Measurements from ENCODE around the gene ACAP3. TPM values are rescaled to one million over a fixed set of nuclear protein-coding genes. Genes with fewer than 3 reads are reported as not detected.

Gene ACAP3
- total and polyA plus RNA-seq, 2 experiments from 2014 or later = 59.1 to 63.6 TPM

GRCh38 chr1:1337793-1338147, 30.0 kb upstream of the ACAP3 start:
- no peaks in the 10 kb centered on the region for H3K9me3 ChIP-seq (ENCODE audit: low read depth)
- DNase-seq (ENCODE audit: low read depth in 1 of 2, low spot score in 1 of 2) = no peak
- H3K4me3 ChIP-seq = no peak overlapping the region
- no peaks in the 10 kb centered on the region for H3K4me1 ChIP-seq (ENCODE audit: low read depth)
- H3K36me3 ChIP-seq = peaks cover 2% of the 10 kb centered on the region
- no peaks in the 10 kb centered on the region for H3K27me3 ChIP-seq
- no peak overlapping the region for H3K27ac ChIP-seq
- TF ChIP-seq, protein P1, sequence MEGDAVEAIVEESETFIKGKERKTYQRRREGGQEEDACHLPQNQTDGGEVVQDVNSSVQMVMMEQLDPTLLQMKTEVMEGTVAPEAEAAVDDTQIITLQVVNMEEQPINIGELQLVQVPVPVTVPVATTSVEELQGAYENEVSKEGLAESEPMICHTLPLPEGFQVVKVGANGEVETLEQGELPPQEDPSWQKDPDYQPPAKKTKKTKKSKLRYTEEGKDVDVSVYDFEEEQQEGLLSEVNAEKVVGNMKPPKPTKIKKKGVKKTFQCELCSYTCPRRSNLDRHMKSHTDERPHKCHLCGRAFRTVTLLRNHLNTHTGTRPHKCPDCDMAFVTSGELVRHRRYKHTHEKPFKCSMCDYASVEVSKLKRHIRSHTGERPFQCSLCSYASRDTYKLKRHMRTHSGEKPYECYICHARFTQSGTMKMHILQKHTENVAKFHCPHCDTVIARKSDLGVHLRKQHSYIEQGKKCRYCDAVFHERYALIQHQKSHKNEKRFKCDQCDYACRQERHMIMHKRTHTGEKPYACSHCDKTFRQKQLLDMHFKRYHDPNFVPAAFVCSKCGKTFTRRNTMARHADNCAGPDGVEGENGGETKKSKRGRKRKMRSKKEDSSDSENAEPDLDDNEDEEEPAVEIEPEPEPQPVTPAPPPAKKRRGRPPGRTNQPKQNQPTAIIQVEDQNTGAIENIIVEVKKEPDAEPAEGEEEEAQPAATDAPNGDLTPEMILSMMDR (IDR thresholded peaks at IDR 0.05; ENCODE audit: low read depth, low read length) = no peak

GRCh38 chr1:1336931-1337792, 29.4 kb upstream of the ACAP3 start:
- no peaks in the 10 kb centered on the region for H3K9me3 ChIP-seq (ENCODE audit: low read depth)
- H3K4me1 ChIP-seq (ENCODE audit: low read depth) = no peaks in the 10 kb centered on the region
- peaks cover 2% of the 10 kb centered on the region for H3K36me3 ChIP-seq
- H3K27me3 ChIP-seq = no peaks in the 10 kb centered on the region
- H3K27ac ChIP-seq = no peak overlapping the region
- no peak overlapping the region for H3K4me3 ChIP-seq
- TF ChIP-seq, protein P1 (IDR thresholded peaks at IDR 0.05; ENCODE audit: low read depth, low read length) = no peak
- DNase-seq (ENCODE audit: low read depth in 1 of 2, low spot score in 1 of 2) = no peak

- Histone ChIP-seq H3K36me3 (peaks cover 2% of the 10 kb centered on the region), H3K27me3 (no peaks in the 10 kb centered on the region), H3K4me3 (no peak overlapping the region), H3K27ac (no peak overlapping the region), H3K4me1 (ENCODE audit: low read depth) (no peaks in the 10 kb centered on the region), H3K9me3 (ENCODE audit: low read depth) (no peaks in the 10 kb centered on the region)
- TF ChIP-seq, protein P1 (IDR thresholded peaks at IDR 0.05; ENCODE audit: low read depth, low read length) = no peak
- no peak for DNase-seq (ENCODE audit: low read depth in 1 of 2, low spot score in 1 of 2)
Measured at GRCh38 chr1:1336446-1336845, 28.7 kb upstream of the ACAP3 start.

DNA sequence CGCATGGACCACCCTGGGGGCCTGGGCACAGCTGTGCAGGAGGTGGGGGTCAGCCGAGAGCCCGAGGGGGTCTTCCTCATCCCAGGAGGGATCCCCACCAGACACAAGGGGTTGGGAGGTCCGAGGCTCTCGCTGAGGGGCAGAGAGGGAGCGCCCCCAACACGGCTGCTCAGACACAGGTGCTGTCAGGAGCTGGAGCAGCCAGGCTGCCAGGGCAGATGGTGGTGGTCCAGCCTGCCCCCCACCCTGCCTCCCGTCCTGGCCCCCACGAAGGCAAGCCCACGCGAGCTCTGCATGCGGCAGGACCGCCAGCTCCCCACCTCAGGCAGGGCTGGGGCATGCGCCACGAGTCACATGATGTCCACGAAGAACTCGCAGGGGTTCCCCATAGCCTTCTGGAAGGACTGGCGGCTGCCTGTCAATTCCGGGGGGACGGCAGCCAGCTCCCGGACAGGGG, 28.1 kb upstream of the ACAP3 start:
- no peak overlapping the region for H3K4me3 ChIP-seq
- H3K27ac ChIP-seq = no peak overlapping the region
- H3K36me3 ChIP-seq = peaks cover 2% of the 10 kb centered on the region
- H3K9me3 ChIP-seq (ENCODE audit: low read depth) = no peaks in the 10 kb centered on the region
- no peak for DNase-seq (ENCODE audit: low read depth in 1 of 2, low spot score in 1 of 2)
- TF ChIP-seq, protein P1 (IDR thresholded peaks at IDR 0.05; ENCODE audit: low read depth, low read length) = no peak
- H3K27me3 ChIP-seq = no peaks in the 10 kb centered on the region
- H3K4me1 ChIP-seq (ENCODE audit: low read depth) = no peaks in the 10 kb centered on the region

GRCh38 chr1:1335283-1335682, 27.6 kb upstream of the ACAP3 start:
- no peaks in the 10 kb centered on the region for H3K9me3 ChIP-seq (ENCODE audit: low read depth)
- no peak overlapping the region for H3K4me3 ChIP-seq
- peaks cover 2% of the 10 kb centered on the region for H3K36me3 ChIP-seq
- DNase-seq (ENCODE audit: low read depth in 1 of 2, low spot score in 1 of 2) = no peak
- H3K27me3 ChIP-seq = no peaks in the 10 kb centered on the region
- H3K27ac ChIP-seq = no peak overlapping the region
- H3K4me1 ChIP-seq (ENCODE audit: low read depth) = no peaks in the 10 kb centered on the region
- TF ChIP-seq, protein P1 (IDR thresholded peaks at IDR 0.05; ENCODE audit: low read depth, low read length) = no peak

Measured in cardiac muscle cell (in vitro differentiated cells and primary cell).